HG03135 (cell line): ENCODE data around the gene ASCL1.

Experiments used
- ATAC-seq: cut with Tn5 transposase; IDR thresholded peaks from one replicate; pipeline ENCODE4 v1.9.1; 2021; ENCODE audit warnings: mild to moderate bottlenecking, moderate library complexity; ENCODE audit not compliant: unreplicated experiment

The ASCL1 gene

GRCh38 chr12:102950950-102951619, 6.4 kb upstream of the ASCL1 start:
- no peak for ATAC-seq

- ATAC-seq: no peak
These were observed 5.6 kb upstream of the ASCL1 start for GRCh38 chr12:102951841-102952240.

GRCh38 chr12:102953221-102953620, 4.3 kb upstream of the ASCL1 start:
- no peak for ATAC-seq

GRCh38 chr12:102954134-102954533, 3.3 kb upstream of the ASCL1 start:
- ATAC-seq: no peak

GRCh38 chr12:102955926-102956737, 1.3 kb upstream of the ASCL1 start:
- no peak for ATAC-seq

GRCh38 chr12:102956738-102957327, 641 bp upstream of the ASCL1 start:
- ATAC-seq: no peak

- ATAC-seq: peak; percentile 56
These were observed 777 bp downstream of the ASCL1 start for GRCh38 chr12:102958073-102958829.

GRCh38 chr12:102958830-102959176, 1.3 kb downstream of the ASCL1 start:
- no peak for ATAC-seq

GRCh38 chr12:102959391-102959790, 1.9 kb downstream of the ASCL1 start:
- no peak for ATAC-seq

- no peak for ATAC-seq
These were observed 3.4 kb downstream of the ASCL1 start for GRCh38 chr12:102960766-102961465.

- no peak for ATAC-seq
These were observed 4.0 kb downstream of the ASCL1 start for GRCh38 chr12:102961466-102961855.

- ATAC-seq: no peak
These were observed 5.1 kb downstream of the ASCL1 start for GRCh38 chr12:102962532-102962931.

- no peak for ATAC-seq
These were observed 5.5 kb downstream of the ASCL1 start for GRCh38 chr12:102962986-102963385.

GRCh38 chr12:102963796-102964195, 6.3 kb downstream of the ASCL1 start:
- ATAC-seq: no peak

GRCh38 chr12:102964872-102965271, 7.4 kb downstream of the ASCL1 start:
- no peak for ATAC-seq

- no peak for ATAC-seq
These were observed 8.0 kb downstream of the ASCL1 start for GRCh38 chr12:102965281-102966155.

- ATAC-seq: no peak
These were observed 8.9 kb downstream of the ASCL1 start for GRCh38 chr12:102966200-102966863.

GRCh38 chr12:102970780-102971179, 13.3 kb downstream of the ASCL1 start:
- no peak for ATAC-seq

- no peak for ATAC-seq
These were observed 13.8 kb downstream of the ASCL1 start for GRCh38 chr12:102971227-102971626.
